Cardiac septum (tissue), 1 donor: ENCODE data around the gene OSBPL3. TPM values are rescaled to one million over a fixed set of nuclear protein-coding genes. Genes with fewer than 3 reads are reported as not detected.

ENCODE experiments used
- DNase-seq: peaks from one replicate; pipeline ENCODE4 v3.0.0-alpha.2; 2020; ENCODE audit warnings: low spot score
- intact Hi-C: fragments of 100-400 bp; cut with DNase I; formaldehyde crosslinking; loops from one replicate; pipeline ENCODE4 v1.14.0; 2022
- total RNA-seq: library from RNA; stranded (reverse); fragmentation: NEBNext Ultra II Directional; extraction: Animal tissue kit (Norgen Biotek cat#: 25700); gene quantifications from one replicate; pipeline ENCODE4 v1.2.1, GENCODE V29; 2021
- donor health status: DM: no; HTN: no; CAD: no.

OSBPL3 gene
- total RNA-seq, 1 donor from 2014 or later = 2.4 TPM

GRCh38 chr7:24757353-24758275, 222.4 kb downstream of the OSBPL3 start, which contains the start of gene GSDME:
Gene GSDME (minus strand): TSS chr7:24757464. CDS start chr7:24749774, 7,690 bp downstream.
- intact Hi-C loops = no loop called here
- DNase-seq = no peak

GRCh38 chr7:24756545-24757352, 223.2 kb downstream of the OSBPL3 start:
- intact Hi-C loops = no loop called here
- no peak for DNase-seq

DNA sequence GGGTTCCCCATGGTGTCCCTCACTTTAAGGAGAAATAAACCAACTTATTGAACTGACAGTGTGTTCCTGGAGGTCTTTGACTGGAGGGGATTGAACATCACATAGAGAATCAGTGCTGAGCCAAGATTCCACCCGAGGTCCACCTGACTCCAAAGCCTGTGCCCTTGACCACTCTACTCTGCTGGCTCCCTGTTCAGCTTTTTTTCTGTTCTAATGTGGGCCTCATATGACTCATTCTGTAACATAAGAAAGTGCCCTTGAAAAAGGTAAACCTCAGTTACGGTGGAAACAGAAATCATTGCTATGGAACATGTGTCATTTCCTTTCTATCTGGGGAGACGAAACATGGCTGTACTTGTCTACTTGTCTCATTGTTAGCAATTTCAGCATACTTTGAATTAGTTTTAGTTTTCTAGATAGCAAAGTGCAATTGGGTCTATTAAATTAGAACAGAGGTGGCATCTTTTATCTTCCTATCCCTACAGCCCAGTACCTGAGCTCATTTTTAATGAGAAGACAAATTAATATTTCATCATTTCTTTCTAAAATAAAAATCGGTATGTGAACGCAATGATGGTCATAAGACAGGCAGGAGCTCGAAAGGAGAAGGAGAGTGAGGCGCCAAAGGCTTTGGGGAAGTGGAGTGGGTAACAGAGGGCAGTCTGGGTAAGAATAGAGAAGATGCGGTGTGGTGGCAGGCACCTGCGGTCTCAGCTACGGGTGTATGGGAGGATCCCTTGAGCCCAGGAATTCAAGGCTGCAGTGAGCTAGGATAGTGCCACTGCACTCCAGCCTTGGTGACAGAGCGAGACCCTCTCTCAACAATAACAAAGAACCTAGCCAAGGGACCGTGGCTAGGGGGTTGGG, 224.2 kb downstream of the OSBPL3 start:
- intact Hi-C loops = no loop called here
- no peak for DNase-seq

GRCh38 chr7:24754906-24755506, 225.0 kb downstream of the OSBPL3 start:
- intact Hi-C loops = no loop called here
- DNase-seq = no peak

DNA sequence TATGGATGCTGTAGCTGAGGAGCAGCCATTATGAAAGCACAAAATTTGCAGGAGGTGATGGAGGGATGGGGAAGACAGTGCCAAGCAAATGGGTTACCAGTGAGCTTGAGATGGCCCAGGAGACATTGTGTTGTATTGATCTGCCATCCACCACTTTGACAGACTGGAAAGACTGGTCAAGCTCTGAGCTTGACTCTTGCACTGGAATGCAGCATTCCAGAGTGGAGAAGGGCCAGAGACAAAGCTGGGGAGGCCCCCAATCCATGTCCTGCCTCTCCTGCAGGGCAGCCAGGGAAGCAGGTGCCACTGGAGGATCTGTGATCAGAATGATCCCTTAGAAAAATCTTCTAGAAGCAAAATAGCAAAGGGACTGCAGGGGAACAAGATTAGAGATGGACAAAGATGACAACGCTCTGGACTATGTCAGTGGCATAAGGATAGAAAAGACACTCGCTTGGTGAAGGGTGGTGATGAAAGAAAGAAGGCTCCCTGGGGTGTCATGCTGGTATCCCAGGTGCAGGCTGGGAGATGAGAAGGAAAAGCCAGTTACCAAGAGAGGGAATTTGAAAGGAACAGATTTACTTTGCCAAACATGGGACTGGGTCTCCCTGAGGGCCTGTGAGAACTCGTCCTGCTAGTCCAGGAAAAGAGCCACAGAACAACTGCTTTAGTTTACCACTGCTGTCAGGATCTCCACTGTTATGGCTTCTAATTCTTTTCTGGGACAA, 227.7 kb downstream of the OSBPL3 start:
- intact Hi-C loops = no loop called here

GRCh38 chr7:24751484-24751883, 228.5 kb downstream of the OSBPL3 start:
- DNase-seq = no peak
- intact Hi-C loops = no loop called here

More for the DNA sequence above, 227.7 kb downstream of the OSBPL3 start:
- DNase-seq = no peak

- intact Hi-C loops = no loop called here
- no peak for DNase-seq
Measured at GRCh38 chr7:24750441-24751055, 229.4 kb downstream of the OSBPL3 start.

DNA sequence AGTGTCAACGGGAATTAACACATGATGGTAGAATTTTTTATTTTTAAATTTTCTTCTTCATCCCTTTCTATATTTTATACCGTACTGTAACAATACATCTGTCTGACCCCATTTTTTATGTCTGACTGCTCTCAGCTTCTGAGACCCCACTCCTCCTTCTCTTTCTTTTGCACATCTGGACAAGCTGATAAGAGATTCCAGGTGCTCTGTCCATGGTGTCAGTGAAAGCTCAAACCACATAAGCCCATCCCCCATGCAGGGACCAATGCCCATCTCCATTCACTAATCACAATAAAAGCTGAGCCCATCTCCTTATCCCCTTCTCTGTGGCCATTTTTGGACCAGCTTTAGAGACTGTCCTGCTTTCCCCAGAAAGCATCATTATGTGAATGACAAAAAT, 231.5 kb downstream of the OSBPL3 start:
- intact Hi-C loops = no loop called here
- no peak for DNase-seq

Other genes starting within 250 kb of the OSBPL3 start
- 7.5 TPM for gene GSDME, start 222.7 kb downstream of the OSBPL3 start, total RNA-seq
- gene CYCS, start 145.1 kb upstream of the OSBPL3 start, total RNA-seq = 494 TPM
- gene NPVF, start 248.3 kb upstream of the OSBPL3 start, total RNA-seq = not detected